PC-3 (cell line): ENCODE data around the gene TMEM163.

Experiments
- EZH2 ChIP-seq: fragments of 300-600 bp; sonication (generic); IDR thresholded peaks from one replicate; pipeline ENCODE4 v1.6.1; 2017; ENCODE audit warnings: antibody characterized with exemption, mild to moderate bottlenecking, low read length; ENCODE audit not compliant: unreplicated experiment
- TF ChIP-seq, protein P1 (sequence below): fragments of 300-600 bp; sonication (generic); conservative IDR thresholded peaks from 2 replicates; pipeline ENCODE4 v1.5.1; 2017; ENCODE audit warnings: antibody characterized with exemption, low read depth, mild to moderate bottlenecking, low read length

DNA sequence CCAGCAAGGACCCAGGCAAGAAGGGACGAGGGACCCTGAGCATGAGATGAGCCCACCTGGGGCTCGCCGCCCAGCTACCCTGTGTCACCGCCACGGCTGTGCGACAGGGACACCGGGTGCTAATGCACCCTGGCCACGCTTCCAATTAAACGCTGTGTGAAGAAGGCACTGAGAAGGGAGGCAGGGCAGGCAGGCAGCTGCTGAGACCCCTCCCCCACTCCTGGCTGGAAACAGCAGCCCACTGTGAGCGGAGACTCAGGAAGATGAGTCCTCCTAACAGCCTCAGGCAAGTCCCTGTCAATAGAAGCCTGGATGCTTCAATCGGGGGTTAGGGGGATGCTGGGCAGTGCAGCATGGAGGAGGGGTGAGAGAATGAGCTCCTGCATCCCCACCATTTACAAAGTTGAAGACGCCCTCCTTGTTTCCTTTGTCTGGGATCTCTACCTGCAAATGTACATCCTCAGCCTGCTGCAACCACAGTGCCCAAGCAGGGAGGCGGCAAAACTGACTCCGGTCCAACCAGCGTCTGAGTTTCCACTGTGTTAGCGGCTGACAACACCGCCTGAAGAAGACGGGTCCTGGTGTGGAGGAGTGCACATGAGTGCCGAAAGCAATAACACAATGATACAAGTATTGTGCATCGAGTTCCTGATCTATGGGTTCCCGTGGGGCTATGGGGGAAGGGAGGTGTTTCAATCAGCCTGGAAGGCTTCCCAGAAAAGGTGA, 12.8 kb downstream of the TMEM163 start:
- TF ChIP-seq, protein P1, sequence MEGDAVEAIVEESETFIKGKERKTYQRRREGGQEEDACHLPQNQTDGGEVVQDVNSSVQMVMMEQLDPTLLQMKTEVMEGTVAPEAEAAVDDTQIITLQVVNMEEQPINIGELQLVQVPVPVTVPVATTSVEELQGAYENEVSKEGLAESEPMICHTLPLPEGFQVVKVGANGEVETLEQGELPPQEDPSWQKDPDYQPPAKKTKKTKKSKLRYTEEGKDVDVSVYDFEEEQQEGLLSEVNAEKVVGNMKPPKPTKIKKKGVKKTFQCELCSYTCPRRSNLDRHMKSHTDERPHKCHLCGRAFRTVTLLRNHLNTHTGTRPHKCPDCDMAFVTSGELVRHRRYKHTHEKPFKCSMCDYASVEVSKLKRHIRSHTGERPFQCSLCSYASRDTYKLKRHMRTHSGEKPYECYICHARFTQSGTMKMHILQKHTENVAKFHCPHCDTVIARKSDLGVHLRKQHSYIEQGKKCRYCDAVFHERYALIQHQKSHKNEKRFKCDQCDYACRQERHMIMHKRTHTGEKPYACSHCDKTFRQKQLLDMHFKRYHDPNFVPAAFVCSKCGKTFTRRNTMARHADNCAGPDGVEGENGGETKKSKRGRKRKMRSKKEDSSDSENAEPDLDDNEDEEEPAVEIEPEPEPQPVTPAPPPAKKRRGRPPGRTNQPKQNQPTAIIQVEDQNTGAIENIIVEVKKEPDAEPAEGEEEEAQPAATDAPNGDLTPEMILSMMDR = no peak
- TF ChIP-seq EZH2 = no peak
